ENCODE data around the gene AP1B1.

AP1B1 gene

GRCh38 chr22:29300807-29301601, 87.4 kb downstream of the AP1B1 start:
- no peak for DNase-seq (ENCODE audit: low spot score)

GRCh38 chr22:29300467-29300806, 87.9 kb downstream of the AP1B1 start:
- DNase-seq (ENCODE audit: low spot score): no peak

GRCh38 chr22:29299136-29299900, 89.1 kb downstream of the AP1B1 start:
- no peak for DNase-seq (ENCODE audit: low spot score)

GRCh38 chr22:29298641-29299040, 89.7 kb downstream of the AP1B1 start:
- DNase-seq (ENCODE audit: low spot score): no peak

GRCh38 chr22:29292379-29292778, 96.0 kb downstream of the AP1B1 start:
- no peak for DNase-seq (ENCODE audit: low spot score)

- no peak for DNase-seq (ENCODE audit: low spot score)
Observed at GRCh38 chr22:29291215-29291614, 97.2 kb downstream of the AP1B1 start.

- DNase-seq (ENCODE audit: low spot score): no peak
Observed at GRCh38 chr22:29290061-29290460, 98.3 kb downstream of the AP1B1 start.

DNA sequence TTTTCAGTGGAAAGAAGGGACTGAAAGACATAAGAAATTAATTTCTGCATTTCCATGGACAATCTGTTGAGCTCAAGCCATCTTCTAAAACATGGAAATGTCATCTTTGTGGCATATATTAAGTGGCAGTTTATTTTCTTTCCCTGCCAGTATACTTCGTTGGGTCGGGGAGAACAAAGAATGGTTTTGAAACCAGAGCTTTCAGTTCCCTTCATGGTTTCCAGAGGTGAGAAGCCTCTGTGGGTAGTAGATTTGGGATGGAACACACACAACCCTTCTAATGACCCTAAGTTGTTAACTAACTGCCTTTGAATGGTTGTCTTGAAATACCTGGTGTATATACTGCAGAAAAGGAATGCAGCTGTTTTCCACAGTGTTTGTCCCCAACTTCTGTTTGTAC, 99.5 kb downstream of the AP1B1 start:
- DNase-seq (ENCODE audit: low spot score): no peak

GRCh38 chr22:29284196-29284595, 104.2 kb downstream of the AP1B1 start:
- no peak for DNase-seq (ENCODE audit: low spot score)

- no peak for DNase-seq (ENCODE audit: low spot score)
Observed at GRCh38 chr22:29277927-29278326, 110.4 kb downstream of the AP1B1 start.

Data from D341Med (cell line).